Measurements from ENCODE around the gene NOLC1. TPM values are rescaled to one million over a fixed set of nuclear protein-coding genes. Genes with fewer than 3 reads are reported as not detected.

Gene NOLC1
- 31.0 TPM for total RNA-seq
- long read RNA-seq, transcript NOLC1-207 (13 exons, 2,441 nt): major isoform, 18 of 53 reads
- long read RNA-seq, transcript NOLC1-209 (13 exons, 3,932 nt): minor isoform, 12 of 53 reads
- long read RNA-seq, partial matches to known transcripts: 15 of 53 reads
- long read RNA-seq, other reads (novel, unspliced or antisense): 5 of 53 reads

GRCh38 chr10:102151774-102152544 lies at the start of gene NOLC1:
Gene NOLC1 (plus strand): TSS chr10:102152389. CDS start chr10:102152411, 22 bp downstream.
- Histone ChIP-seq H3K36me3 (peaks cover 70% of the 10 kb centered on the region), H3K9me3 (no peaks in the 10 kb centered on the region), H3K4me3 (peak within 1 kb of the TSS; percentile 86), H3K27ac (peak within 1 kb of the TSS; percentile 89), H3K4me1 (peaks cover 20% of the 10 kb centered on the region), H3K27me3 (ENCODE audit: low read depth) (no peaks in the 10 kb centered on the region)
- intact Hi-C loops (cut with DNase I): no loop called here
- peak; percentile 99 for DNase-seq
- ATAC-seq: peak; percentile 98 to 99
- TF ChIP-seq CTCF (IDR thresholded peaks at IDR 0.05): no peak

GRCh38 chr10:102102421-102102820 lies 49.8 kb upstream of the NOLC1 start:
- ATAC-seq: no peak
- Histone ChIP-seq H3K36me3 (peaks cover 37% of the 10 kb centered on the region), H3K27me3 (ENCODE audit: low read depth) (no peaks in the 10 kb centered on the region), H3K27ac (no peak overlapping the region), H3K9me3 (no peaks in the 10 kb centered on the region), H3K4me1 (no peaks in the 10 kb centered on the region), H3K4me3 (no peak overlapping the region)
- TF ChIP-seq CTCF (IDR thresholded peaks at IDR 0.05): no peak
- intact Hi-C loops (cut with DNase I): no loop called here
- DNase-seq: no peak

DNA sequence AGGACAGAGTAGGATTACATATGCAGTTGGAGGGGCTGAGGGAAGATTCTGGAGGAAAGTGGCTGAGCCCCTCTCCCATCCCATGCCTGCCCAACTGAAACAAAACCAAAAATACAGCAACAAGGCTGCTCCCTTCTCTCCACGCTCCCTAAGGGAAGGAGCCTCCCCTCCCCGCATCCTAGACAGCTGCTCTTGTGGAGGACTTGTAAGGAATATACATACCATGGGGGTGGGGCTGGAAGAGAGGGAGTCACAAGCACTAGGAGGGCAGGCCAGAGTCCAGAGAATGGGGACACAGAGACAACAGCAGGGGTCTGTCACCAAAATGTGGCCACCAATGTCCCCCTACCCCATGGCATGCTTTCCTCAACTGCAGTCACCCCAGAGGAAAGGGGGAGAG lies 45.2 kb upstream of the NOLC1 start:
- Histone ChIP-seq H3K4me3 (no peak overlapping the region), H3K9me3 (no peaks in the 10 kb centered on the region), H3K4me1 (peaks cover 3% of the 10 kb centered on the region), H3K27me3 (ENCODE audit: low read depth) (no peaks in the 10 kb centered on the region), H3K36me3 (peaks cover 63% of the 10 kb centered on the region), H3K27ac (no peak overlapping the region)
- no peak for DNase-seq
- ATAC-seq: no peak
- intact Hi-C loops (cut with DNase I): no loop called here
- TF ChIP-seq CTCF (IDR thresholded peaks at IDR 0.05): no peak

GRCh38 chr10:102109166-102110116 lies 42.7 kb upstream of the NOLC1 start:
- peaks cover 60% of the 10 kb centered on the region for H3K36me3 ChIP-seq
- no peak for ATAC-seq
- no peak for TF ChIP-seq CTCF (IDR thresholded peaks at IDR 0.05)

DNA sequence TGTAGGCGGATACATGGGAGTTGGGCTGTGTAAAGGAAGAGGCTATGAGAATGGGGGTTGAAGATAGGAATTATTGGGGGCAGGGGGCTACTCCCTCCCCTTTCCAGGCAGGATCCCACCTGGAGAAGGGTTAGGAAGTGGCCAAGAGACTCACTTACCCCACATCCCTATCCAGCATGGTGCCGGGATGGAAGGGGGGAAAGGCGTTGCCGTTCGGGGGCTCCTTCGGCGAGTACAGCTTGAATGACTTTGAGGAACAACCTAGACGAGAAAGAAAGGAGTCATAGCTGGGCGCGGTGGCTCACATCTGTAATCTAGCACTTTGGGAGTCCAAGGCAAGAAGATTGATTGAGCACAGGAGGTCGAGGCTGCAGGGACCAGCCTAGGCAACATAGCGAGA lies 40.9 kb upstream of the NOLC1 start:
- TF ChIP-seq CTCF (IDR thresholded peaks at IDR 0.05): no peak
- no peaks in the 10 kb centered on the region for H3K27me3 ChIP-seq (ENCODE audit: low read depth)
- H3K36me3 ChIP-seq: peaks cover 54% of the 10 kb centered on the region
- ATAC-seq: no peak
- H3K4me1 ChIP-seq: peaks cover 43% of the 10 kb centered on the region
- no peak overlapping the region for H3K27ac ChIP-seq
- intact Hi-C loops (cut with DNase I): no loop called here
- no peak for DNase-seq
- no peak overlapping the region for H3K4me3 ChIP-seq
- no peaks in the 10 kb centered on the region for H3K9me3 ChIP-seq

More at GRCh38 chr10:102109166-102110116, 42.7 kb upstream of the NOLC1 start:
- DNase-seq: no peak
- H3K4me1 ChIP-seq: peaks cover 28% of the 10 kb centered on the region
- no peaks in the 10 kb centered on the region for H3K27me3 ChIP-seq (ENCODE audit: low read depth)
- H3K4me3 ChIP-seq: no peak overlapping the region
- H3K9me3 ChIP-seq: no peaks in the 10 kb centered on the region
- intact Hi-C loops (cut with DNase I): no loop called here
- H3K27ac ChIP-seq: no peak overlapping the region
